ENCODE data around the gene ATP5F1E.
A peak's percentile ranks its signal among the peaks of the same experiment; 100 is the strongest.

DNA sequence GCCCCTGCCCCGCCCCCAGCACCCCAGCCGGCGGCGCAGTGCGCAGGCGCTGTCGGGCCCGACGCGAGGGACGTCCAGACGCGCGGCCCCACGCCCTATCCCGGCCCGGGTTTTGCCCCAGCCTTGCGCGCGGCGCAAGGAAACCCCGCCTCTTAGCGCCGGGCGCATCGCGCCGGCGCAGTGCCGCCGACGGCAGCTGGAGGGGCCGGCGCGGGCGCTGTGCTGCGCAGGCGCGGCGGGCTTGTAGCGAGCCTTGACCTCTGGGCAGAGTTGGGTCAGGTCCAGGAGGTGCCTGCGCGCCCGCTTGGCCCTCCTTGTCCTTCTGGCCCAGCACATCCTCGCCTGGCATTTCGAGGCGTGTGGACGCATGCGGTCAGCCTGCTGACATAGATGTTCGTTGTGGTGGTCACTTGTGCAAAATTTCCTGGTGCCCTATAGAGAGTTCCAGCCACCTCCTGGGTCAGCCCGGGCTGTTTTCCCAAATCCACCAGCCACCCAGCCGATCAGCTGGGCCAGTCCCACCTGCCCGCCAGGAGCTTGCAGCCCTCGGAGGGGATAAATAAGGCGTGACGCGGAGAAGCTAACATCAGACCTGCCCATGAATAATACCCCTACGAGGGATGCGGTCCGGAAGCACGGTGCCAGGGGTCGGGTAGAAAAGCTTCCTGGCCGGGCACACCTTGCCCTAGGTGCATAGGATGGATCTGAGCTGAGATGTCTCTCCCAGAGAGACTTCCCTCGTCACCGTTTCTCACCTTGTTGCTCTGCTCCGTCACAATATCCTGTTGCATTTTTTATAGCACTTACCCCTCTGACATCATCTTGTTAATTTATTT, 10.9 kb upstream of the ATP5F1E start:
- TF ChIP-seq CTCF (IDR thresholded peaks at IDR 0.05), result peak in 3 of 6 experiments; percentile 29 to 43 (median 41)
- TF ChIP-seq POLR2A (IDR thresholded peaks at IDR 0.05), result peak in 1 of 4 donors; percentile 42

Data from esophagus squamous epithelium (tissue), 4 donors.